Activated T-helper 2 cell treated with anti-CD3 and anti-CD28 coated beads, Interferon-gamma antibody, Interleukin-2, Interleukin-4, amounts not matched to agents 10 μg/mL and 5 μg/mL and 100 μg/mL, durations not matched to agents 14 hours and 24 hours and 36 hours (primary cell): ENCODE results near the gene ATP8A1. TPM values are rescaled to one million over a fixed set of nuclear protein-coding genes. Genes with fewer than 3 reads are reported as not detected.
"Not testable (repeated sequence)": the region's sequence is repeated elsewhere in the genome, so short reads cannot be mapped to it uniquely, and the experiment has no call there.

ENCODE experiments used
- DNase-seq: peaks from one replicate; pipeline ENCODE4 v3.0.0; 2021; ENCODE audit warnings: low spot score
- H3K27ac Mint-ChIP-seq: one replicate; pipeline ENCODE4 v1.8.0; 2021; ENCODE audit warnings: mixed read lengths
- H3K27me3 Mint-ChIP-seq: one replicate; pipeline ENCODE4 v1.8.0; 2021; ENCODE audit warnings: low read depth, mixed read lengths
- H3K36me3 Mint-ChIP-seq: one replicate; pipeline ENCODE4 v1.8.0; 2021; ENCODE audit warnings: low read depth, mixed read lengths
- H3K4me1 Mint-ChIP-seq: one replicate; pipeline ENCODE4 v1.8.0; 2021; ENCODE audit warnings: low read depth, mixed read lengths
- H3K4me3 Mint-ChIP-seq: one replicate; pipeline ENCODE4 v1.8.0; 2021; ENCODE audit warnings: low read depth, mild to moderate bottlenecking, moderate library complexity, mixed read lengths
- H3K9me3 Mint-ChIP-seq: one replicate; pipeline ENCODE4 v1.8.0; 2021; ENCODE audit warnings: mixed read lengths
- intact Hi-C: fragments of 100-400 bp; cut with micrococcal nuclease; formaldehyde crosslinking; loops from one replicate; pipeline ENCODE4 v1.15.1; 2023
- total RNA-seq: library from RNA; stranded (reverse); gene quantifications from 2 replicates; pipeline ENCODE4 v1.2.3, GENCODE V29; 2022

ATP8A1 gene
- total RNA-seq, 1 donor from 2014 or later = 14.6 TPM

GRCh38 chr4:42658261-42658660 lies 1.4 kb upstream of the ATP8A1 start:
- intact Hi-C loops = loop anchor here (5.0 kb wide), 1 partner anchor 261 kb away; the partner anchor contains the start of gene SHISA3
- H3K27me3 Mint-ChIP-seq = peaks cover 8% of the 10 kb centered on the region
- peaks cover 40% of the 10 kb centered on the region for H3K4me1 Mint-ChIP-seq
- H3K9me3 Mint-ChIP-seq = peaks cover 3% of the 10 kb centered on the region
- H3K4me3 Mint-ChIP-seq = peak overlapping the region; percentile 85
- DNase-seq = no peak
- peak overlapping the region; percentile 29 for H3K27ac Mint-ChIP-seq
- H3K36me3 Mint-ChIP-seq = peaks cover 13% of the 10 kb centered on the region

- Mint-ChIP-seq H3K36me3 (peaks cover 28% of the 10 kb centered on the region), H3K27me3 (peaks cover 2% of the 10 kb centered on the region), H3K4me3 (peak overlapping the region; percentile 93), H3K4me1 (peaks cover 46% of the 10 kb centered on the region), H3K9me3 (peaks cover 16% of the 10 kb centered on the region), H3K27ac (peak overlapping the region; percentile 95)
- intact Hi-C loops = loop anchor here (1.0 to 5.0 kb wide), 2 partner anchors 88 to 259 kb away; partner anchors contain the start of gene SHISA3
- DNase-seq = no peak
Measured at GRCh38 chr4:42656679-42656943, 294 bp downstream of the ATP8A1 start.

GRCh38 chr4:42655921-42656678 lies 805 bp downstream of the ATP8A1 start:
- peaks cover 32% of the 10 kb centered on the region for H3K36me3 Mint-ChIP-seq
- peaks cover 20% of the 10 kb centered on the region for H3K9me3 Mint-ChIP-seq
- intact Hi-C loops = loop anchor here (1.0 to 5.0 kb wide), 6 partner anchors 14 to 259 kb away; partner anchors contain the start of gene SHISA3
- H3K4me3 Mint-ChIP-seq = peak overlapping the region; percentile 93
- peaks cover 2% of the 10 kb centered on the region for H3K27me3 Mint-ChIP-seq
- H3K4me1 Mint-ChIP-seq = peaks cover 47% of the 10 kb centered on the region
- H3K27ac Mint-ChIP-seq = peak overlapping the region; percentile 95
- DNase-seq = peak; percentile 41

GRCh38 chr4:42655269-42655637 lies 1.7 kb downstream of the ATP8A1 start:
- peak overlapping the region; percentile 95 for H3K27ac Mint-ChIP-seq
- peaks cover 38% of the 10 kb centered on the region for H3K36me3 Mint-ChIP-seq
- intact Hi-C loops = loop anchor here (1.0 to 5.0 kb wide), 5 partner anchors 13 to 258 kb away; partner anchors contain the start of gene SHISA3
- DNase-seq = no peak
- peak overlapping the region; percentile 93 for H3K4me3 Mint-ChIP-seq
- H3K27me3 Mint-ChIP-seq = peaks cover 2% of the 10 kb centered on the region
- H3K4me1 Mint-ChIP-seq = peaks cover 47% of the 10 kb centered on the region
- peaks cover 24% of the 10 kb centered on the region for H3K9me3 Mint-ChIP-seq

- peak overlapping the region; percentile 93 for H3K4me3 Mint-ChIP-seq
- intact Hi-C loops = loop anchor here (1.0 to 5.0 kb wide), 5 partner anchors 12 to 257 kb away; partner anchors contain the start of gene SHISA3
- H3K4me1 Mint-ChIP-seq = peaks cover 47% of the 10 kb centered on the region
- H3K36me3 Mint-ChIP-seq = peaks cover 38% of the 10 kb centered on the region
- peak overlapping the region; percentile 95 for H3K27ac Mint-ChIP-seq
- peaks cover 24% of the 10 kb centered on the region for H3K9me3 Mint-ChIP-seq
- no peak for DNase-seq
- no peaks in the 10 kb centered on the region for H3K27me3 Mint-ChIP-seq
Measured at GRCh38 chr4:42654631-42655268, 2.2 kb downstream of the ATP8A1 start.

GRCh38 chr4:42653626-42654560 lies 3.0 kb downstream of the ATP8A1 start:
- H3K4me1 Mint-ChIP-seq = peaks cover 46% of the 10 kb centered on the region
- H3K4me3 Mint-ChIP-seq = peak overlapping the region; percentile 93
- intact Hi-C loops = loop anchor here (2.0 kb wide), 2 partner anchors 25 to 47 kb away; no protein-coding TSS in a partner anchor

GRCh38 chr4:42652529-42653231 lies 4.2 kb downstream of the ATP8A1 start:
- H3K4me3 Mint-ChIP-seq, DNase-seq, H3K27ac Mint-ChIP-seq, H3K27me3 Mint-ChIP-seq, intact Hi-C loops: not testable (repeated sequence)
- peaks cover 38% of the 10 kb centered on the region for H3K36me3 Mint-ChIP-seq
- H3K9me3 Mint-ChIP-seq = peaks cover 24% of the 10 kb centered on the region
- peaks cover 38% of the 10 kb centered on the region for H3K4me1 Mint-ChIP-seq

More at GRCh38 chr4:42653626-42654560, 3.0 kb downstream of the ATP8A1 start:
- no peaks in the 10 kb centered on the region for H3K27me3 Mint-ChIP-seq
- no peak for DNase-seq
- H3K27ac Mint-ChIP-seq = peak overlapping the region; percentile 95
- H3K36me3 Mint-ChIP-seq = peaks cover 38% of the 10 kb centered on the region
- peaks cover 24% of the 10 kb centered on the region for H3K9me3 Mint-ChIP-seq

- no peak for DNase-seq
- intact Hi-C loops = no loop called here
- Mint-ChIP-seq H3K36me3 (peaks cover 38% of the 10 kb centered on the region), H3K4me3 (no peak overlapping the region), H3K27me3 (no peaks in the 10 kb centered on the region), H3K9me3 (peaks cover 24% of the 10 kb centered on the region), H3K4me1 (peaks cover 28% of the 10 kb centered on the region), H3K27ac (no peak overlapping the region)
Measured at GRCh38 chr4:42649870-42650269, 7.0 kb downstream of the ATP8A1 start.

- no peaks in the 10 kb centered on the region for H3K27me3 Mint-ChIP-seq
- peaks cover 14% of the 10 kb centered on the region for H3K36me3 Mint-ChIP-seq
- H3K9me3 Mint-ChIP-seq = peaks cover 12% of the 10 kb centered on the region
- no peak for DNase-seq
- peaks cover 27% of the 10 kb centered on the region for H3K4me1 Mint-ChIP-seq
- H3K27ac Mint-ChIP-seq = no peak overlapping the region
- no peak overlapping the region for H3K4me3 Mint-ChIP-seq
- intact Hi-C loops = no loop called here
Measured at GRCh38 chr4:42646999-42647541, 9.8 kb downstream of the ATP8A1 start.

GRCh38 chr4:42646013-42646784 lies 10.7 kb downstream of the ATP8A1 start:
- Mint-ChIP-seq H3K9me3 (peaks cover 4% of the 10 kb centered on the region), H3K4me3 (no peak overlapping the region), H3K27me3 (no peaks in the 10 kb centered on the region), H3K36me3 (peaks cover 6% of the 10 kb centered on the region), H3K27ac (no peak overlapping the region), H3K4me1 (peaks cover 32% of the 10 kb centered on the region)
- no peak for DNase-seq
- intact Hi-C loops = no loop called here

- H3K4me1 Mint-ChIP-seq = peaks cover 38% of the 10 kb centered on the region
- DNase-seq = no peak
- H3K4me3 Mint-ChIP-seq = no peak overlapping the region
- H3K9me3 Mint-ChIP-seq = no peaks in the 10 kb centered on the region
- H3K27me3 Mint-ChIP-seq = no peaks in the 10 kb centered on the region
- no peaks in the 10 kb centered on the region for H3K36me3 Mint-ChIP-seq
- intact Hi-C loops = loop anchor here (5.0 kb wide), 1 partner anchor 38 kb away; no protein-coding TSS in a partner anchor
- no peak overlapping the region for H3K27ac Mint-ChIP-seq
Measured at GRCh38 chr4:42644897-42645296, 12.0 kb downstream of the ATP8A1 start.
